IPS-18a (cell line): ENCODE data around the gene CHRD.

Source experiments
- H3K27ac ChIP-seq: one replicate; pipeline ENCODE4 v1.5.1; 2013; ENCODE audit warnings: low read length
- H3K27me3 ChIP-seq: one replicate; pipeline ENCODE4 v1.6.1; 2013; ENCODE audit warnings: mild to moderate bottlenecking, low read length; ENCODE audit not compliant: control insufficient read depth, insufficient read depth
- H3K36me3 ChIP-seq: one replicate; pipeline ENCODE4 v1.6.1; 2013; ENCODE audit warnings: low read depth, low read length; ENCODE audit not compliant: control insufficient read depth
- H3K4me1 ChIP-seq: one replicate; pipeline ENCODE4 v1.6.1; 2013; ENCODE audit warnings: low read depth, low read length; ENCODE audit not compliant: control insufficient read depth
- H3K4me3 ChIP-seq: one replicate; pipeline ENCODE4 v1.5.1; 2013; ENCODE audit warnings: low read length
- H3K9ac ChIP-seq: one replicate; pipeline ENCODE4 v1.6.1; 2013; ENCODE audit warnings: mild to moderate bottlenecking, low read length, moderate library complexity
- H3K9me3 ChIP-seq: one replicate; pipeline ENCODE4 v1.6.1; 2013; ENCODE audit warnings: low read depth, low read length; ENCODE audit not compliant: control insufficient read depth

The CHRD gene

DNA sequence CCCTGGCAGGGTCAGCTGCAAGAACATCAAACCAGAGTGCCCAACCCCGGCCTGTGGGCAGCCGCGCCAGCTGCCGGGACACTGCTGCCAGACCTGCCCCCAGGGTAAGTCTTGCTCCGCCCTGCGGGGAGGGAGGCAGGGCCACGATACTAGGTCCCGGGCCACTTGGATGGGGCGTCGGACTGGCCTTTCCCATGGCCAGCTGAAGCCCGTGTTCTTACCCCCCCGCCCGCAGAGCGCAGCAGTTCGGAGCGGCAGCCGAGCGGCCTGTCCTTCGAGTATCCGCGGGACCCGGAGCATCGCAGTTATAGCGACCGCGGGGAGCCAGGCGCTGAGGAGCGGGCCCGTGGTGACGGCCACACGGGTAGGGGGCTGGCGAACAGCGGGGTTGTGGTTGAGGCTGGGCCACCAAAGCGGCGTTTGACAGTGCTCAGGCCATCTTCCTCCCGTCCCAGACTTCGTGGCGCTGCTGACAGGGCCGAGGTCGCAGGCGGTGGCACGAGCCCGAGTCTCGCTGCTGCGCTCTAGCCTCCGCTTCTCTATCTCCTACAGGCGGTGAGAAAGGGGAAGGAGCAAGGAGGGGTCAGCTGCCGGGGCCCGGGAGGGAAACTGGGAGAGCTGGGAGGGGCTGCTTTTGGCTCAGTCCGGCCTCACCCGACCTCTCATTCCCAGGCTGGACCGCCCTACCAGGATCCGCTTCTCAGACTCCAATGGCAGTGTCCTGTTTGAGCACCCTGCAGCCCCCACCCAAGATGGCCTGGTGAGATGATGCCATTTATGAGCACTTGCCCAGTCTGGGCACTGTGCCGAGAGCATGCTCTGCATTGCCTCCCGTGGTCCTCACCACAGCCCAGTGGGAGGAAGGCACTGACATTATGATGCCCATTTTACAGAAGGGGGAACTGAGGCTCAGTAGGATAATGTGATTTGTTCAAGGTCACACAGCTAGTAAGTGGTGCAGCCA lies 1.7 kb downstream of the CHRD start:
- Histone ChIP-seq H3K4me1 (peaks cover 20% of the 10 kb centered on the region), H3K9ac (no peak overlapping the region), H3K4me3 (peak overlapping the region; percentile 49), H3K27ac (no peak overlapping the region), H3K36me3 (no peaks in the 10 kb centered on the region), H3K9me3 (no peaks in the 10 kb centered on the region), H3K27me3 (peaks cover 49% of the 10 kb centered on the region)

DNA sequence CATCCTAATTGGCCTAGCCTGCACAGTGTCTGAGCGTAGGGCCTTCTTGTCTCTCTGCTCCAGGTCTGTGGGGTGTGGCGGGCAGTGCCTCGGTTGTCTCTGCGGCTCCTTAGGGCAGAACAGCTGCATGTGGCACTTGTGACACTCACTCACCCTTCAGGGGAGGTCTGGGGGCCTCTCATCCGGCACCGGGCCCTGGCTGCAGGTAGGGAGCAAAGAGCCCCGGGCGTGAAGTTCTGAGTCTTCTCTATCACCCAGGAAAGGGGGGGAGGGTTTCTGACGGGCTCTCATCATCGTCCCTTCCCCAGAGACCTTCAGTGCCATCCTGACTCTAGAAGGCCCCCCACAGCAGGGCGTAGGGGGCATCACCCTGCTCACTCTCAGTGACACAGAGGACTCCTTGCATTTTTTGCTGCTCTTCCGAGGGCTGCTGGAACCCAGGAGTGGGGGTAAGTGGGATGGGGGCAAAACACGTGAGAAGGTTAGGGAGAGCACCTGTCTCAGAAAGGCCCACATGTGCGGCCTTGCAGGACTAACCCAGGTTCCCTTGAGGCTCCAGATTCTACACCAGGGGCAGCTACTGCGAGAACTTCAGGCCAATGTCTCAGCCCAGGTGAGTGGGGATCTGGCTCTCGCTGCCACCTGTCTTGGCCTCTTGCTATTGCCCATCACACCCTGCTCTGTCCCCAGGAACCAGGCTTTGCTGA lies 2.6 kb downstream of the CHRD start:
- no peak overlapping the region for H3K4me3 ChIP-seq
- no peaks in the 10 kb centered on the region for H3K9me3 ChIP-seq
- H3K27ac ChIP-seq: no peak overlapping the region
- no peak overlapping the region for H3K9ac ChIP-seq
- H3K4me1 ChIP-seq: peaks cover 17% of the 10 kb centered on the region
- peaks cover 49% of the 10 kb centered on the region for H3K27me3 ChIP-seq
- H3K36me3 ChIP-seq: no peaks in the 10 kb centered on the region

DNA sequence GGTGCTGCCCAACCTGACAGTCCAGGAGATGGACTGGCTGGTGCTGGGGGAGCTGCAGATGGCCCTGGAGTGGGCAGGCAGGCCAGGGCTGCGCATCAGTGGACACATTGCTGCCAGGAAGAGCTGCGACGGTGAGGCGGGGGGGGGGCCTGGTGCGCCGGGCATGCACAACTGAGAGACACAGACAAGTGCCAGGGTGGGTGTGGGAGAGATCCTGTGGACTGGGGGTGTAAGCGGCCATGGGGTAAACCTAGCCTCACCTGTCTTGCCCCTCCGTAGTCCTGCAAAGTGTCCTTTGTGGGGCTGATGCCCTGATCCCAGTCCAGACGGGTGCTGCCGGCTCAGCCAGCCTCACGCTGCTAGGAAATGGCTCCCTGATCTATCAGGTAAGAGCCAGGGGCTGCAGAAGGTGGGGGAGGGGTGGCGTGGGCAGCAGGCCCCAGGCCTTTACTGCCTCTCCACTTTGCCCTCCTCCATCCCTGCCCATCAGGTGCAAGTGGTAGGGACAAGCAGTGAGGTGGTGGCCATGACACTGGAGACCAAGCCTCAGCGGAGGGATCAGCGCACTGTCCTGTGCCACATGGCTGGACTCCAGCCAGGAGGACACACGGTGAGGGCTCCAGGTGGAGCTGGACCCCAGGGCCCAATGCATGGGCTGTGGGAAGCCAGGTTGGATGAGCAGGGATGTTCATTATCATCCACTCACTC lies 3.3 kb downstream of the CHRD start:
- Histone ChIP-seq H3K4me3 (no peak overlapping the region), H3K4me1 (peaks cover 10% of the 10 kb centered on the region), H3K9me3 (no peaks in the 10 kb centered on the region), H3K36me3 (no peaks in the 10 kb centered on the region), H3K9ac (no peak overlapping the region), H3K27ac (no peak overlapping the region), H3K27me3 (peaks cover 42% of the 10 kb centered on the region)

DNA sequence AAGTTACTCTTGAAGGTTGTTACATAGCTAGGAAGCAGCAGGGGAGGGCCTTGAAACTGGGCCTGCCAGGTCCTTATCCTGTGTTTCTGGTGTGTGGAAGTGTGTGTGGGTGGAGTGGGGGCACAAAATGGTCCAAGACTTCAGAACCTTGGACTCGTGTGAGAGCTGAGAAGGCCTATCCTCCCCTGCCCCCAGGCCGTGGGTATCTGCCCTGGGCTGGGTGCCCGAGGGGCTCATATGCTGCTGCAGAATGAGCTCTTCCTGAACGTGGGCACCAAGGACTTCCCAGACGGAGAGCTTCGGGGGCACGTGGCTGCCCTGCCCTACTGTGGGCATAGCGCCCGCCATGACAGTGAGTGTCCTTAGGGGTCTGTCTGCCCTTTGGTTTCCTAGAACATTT lies 4.5 kb downstream of the CHRD start:
- Histone ChIP-seq H3K36me3 (no peaks in the 10 kb centered on the region), H3K27ac (no peak overlapping the region), H3K9ac (no peak overlapping the region), H3K4me1 (no peaks in the 10 kb centered on the region), H3K27me3 (peaks cover 31% of the 10 kb centered on the region), H3K4me3 (no peak overlapping the region), H3K9me3 (no peaks in the 10 kb centered on the region)

DNA sequence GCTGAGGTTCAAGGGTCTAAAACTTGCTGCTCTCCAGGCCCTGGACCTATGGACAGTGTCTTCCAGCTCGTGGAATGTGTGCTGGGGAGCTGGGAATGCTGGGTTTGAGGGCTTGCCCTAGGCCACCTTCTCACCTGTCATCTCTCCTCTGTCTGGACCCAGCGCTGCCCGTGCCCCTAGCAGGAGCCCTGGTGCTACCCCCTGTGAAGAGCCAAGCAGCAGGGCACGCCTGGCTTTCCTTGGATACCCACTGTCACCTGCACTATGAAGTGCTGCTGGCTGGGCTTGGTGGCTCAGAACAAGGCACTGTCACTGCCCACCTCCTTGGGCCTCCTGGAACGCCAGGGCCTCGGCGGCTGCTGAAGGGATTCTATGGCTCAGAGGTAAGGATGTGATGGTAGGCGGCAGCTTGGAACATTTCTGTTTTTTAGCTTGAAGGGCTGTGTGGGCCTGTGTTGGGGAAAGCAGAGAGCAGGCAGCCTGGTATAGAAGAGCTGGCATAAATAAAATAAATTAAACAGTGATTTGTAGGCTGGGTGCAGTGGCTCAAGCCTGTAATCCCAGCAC lies 5.1 kb downstream of the CHRD start:
- peaks cover 29% of the 10 kb centered on the region for H3K27me3 ChIP-seq
- H3K9ac ChIP-seq: no peak overlapping the region
- no peaks in the 10 kb centered on the region for H3K4me1 ChIP-seq
- H3K9me3 ChIP-seq: no peaks in the 10 kb centered on the region
- H3K36me3 ChIP-seq: no peaks in the 10 kb centered on the region
- H3K4me3 ChIP-seq: no peak overlapping the region
- H3K27ac ChIP-seq: no peak overlapping the region

DNA sequence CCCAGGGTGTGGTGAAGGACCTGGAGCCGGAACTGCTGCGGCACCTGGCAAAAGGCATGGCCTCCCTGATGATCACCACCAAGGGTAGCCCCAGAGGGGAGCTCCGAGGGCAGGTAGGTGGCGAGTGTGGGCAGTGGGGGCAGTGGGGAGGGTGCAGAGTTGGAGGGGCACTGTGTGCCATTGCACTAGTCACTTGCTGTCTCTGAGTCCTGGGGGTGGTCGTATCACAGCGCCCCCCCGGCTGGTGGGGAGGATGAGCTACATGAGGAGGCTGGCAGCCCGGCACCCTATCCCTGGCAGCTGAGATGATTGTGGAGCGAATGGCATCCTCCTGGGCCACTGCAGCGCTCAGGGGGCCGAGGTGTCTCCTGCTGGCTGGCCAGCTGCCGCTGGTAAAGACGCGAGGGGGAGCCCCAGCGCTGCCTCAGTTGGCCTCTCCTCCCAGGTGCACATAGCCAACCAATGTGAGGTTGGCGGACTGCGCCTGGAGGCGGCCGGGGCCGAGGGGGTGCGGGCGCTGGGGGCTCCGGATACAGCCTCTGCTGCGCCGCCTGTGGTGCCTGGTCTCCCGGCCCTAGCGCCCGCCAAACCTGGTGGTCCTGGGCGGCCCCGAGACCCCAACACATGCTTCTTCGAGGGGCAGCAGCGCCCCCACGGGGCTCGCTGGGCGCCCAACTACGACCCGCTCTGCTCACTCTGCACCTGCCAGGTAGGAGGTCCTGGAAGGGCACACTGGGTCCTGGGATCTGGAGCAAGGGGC lies 6.4 kb downstream of the CHRD start:
- H3K4me3 ChIP-seq: no peak overlapping the region

DNA sequence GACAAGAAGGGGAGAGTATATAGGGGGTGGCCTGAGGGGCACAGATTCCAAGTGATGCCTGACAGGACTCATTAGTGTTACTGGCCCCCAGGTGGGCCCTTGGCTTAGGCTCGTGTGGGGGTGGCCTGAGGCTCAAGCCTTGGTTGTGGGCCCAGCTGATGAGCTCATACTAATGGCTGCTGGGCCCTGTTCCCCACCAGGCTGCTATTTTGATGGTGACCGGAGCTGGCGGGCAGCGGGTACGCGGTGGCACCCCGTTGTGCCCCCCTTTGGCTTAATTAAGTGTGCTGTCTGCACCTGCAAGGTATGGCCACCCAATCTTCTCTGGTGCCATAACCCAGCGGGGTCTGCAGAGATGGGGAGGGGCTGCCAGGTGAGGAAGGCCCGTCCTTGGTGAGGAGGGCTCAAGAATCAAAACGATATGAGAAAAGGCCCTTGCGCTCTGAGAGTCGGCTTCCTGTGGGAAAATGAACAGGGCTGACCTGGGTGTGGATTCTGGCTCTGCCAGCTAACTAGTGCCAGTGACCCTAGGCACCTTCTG lies 7.4 kb downstream of the CHRD start:
- Histone ChIP-seq H3K4me3 (no peak overlapping the region), H3K27ac (no peak overlapping the region), H3K4me1 (no peaks in the 10 kb centered on the region), H3K27me3 (peaks cover 10% of the 10 kb centered on the region), H3K9ac (no peak overlapping the region), H3K9me3 (no peaks in the 10 kb centered on the region), H3K36me3 (no peaks in the 10 kb centered on the region)

More for the DNA sequence above, 6.4 kb downstream of the CHRD start:
- peaks cover 20% of the 10 kb centered on the region for H3K27me3 ChIP-seq
- H3K9ac ChIP-seq: no peak overlapping the region
- no peaks in the 10 kb centered on the region for H3K9me3 ChIP-seq
- no peaks in the 10 kb centered on the region for H3K4me1 ChIP-seq
- H3K36me3 ChIP-seq: no peaks in the 10 kb centered on the region
- no peak overlapping the region for H3K27ac ChIP-seq

DNA sequence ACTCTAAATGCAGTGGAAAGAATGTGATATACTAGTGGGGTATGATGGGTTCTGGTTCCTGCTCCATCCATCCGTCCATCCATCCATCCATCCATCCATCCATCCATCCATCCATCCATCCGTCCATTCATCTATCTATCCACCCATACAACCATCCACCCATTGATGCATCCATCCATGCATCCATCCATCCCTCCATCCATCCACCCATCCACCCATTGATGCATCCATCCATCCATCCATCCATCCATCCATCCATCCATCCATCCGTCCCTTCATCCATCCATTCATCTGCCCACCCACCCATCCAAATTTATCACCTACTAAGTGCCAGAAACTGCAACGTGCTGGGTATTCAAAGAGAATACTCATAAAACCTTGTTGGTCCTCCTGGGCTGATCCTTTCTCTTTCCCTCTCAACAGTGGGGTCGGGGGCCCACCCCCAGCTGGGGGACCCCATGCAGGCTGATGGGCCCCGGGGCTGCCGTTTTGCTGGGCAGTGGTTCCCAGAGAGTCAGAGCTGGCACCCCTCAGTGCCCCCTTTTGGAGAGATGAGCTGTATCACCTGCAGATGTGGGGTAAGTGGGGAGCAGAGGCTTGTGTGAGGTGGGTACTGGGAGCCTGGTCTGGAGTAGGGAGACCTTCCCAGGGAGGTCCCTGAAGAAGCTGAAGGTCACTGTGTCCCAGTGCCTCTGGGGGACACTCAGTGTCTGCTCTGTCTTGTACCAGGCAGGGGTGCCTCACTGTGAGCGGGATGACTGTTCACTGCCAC lies 8.5 kb downstream of the CHRD start:
- Histone ChIP-seq H3K4me1 (no peaks in the 10 kb centered on the region), H3K9me3 (no peaks in the 10 kb centered on the region), H3K27ac (no peak overlapping the region), H3K9ac (no peak overlapping the region), H3K27me3 (no peaks in the 10 kb centered on the region), H3K36me3 (no peaks in the 10 kb centered on the region), H3K4me3 (no peak overlapping the region)

DNA sequence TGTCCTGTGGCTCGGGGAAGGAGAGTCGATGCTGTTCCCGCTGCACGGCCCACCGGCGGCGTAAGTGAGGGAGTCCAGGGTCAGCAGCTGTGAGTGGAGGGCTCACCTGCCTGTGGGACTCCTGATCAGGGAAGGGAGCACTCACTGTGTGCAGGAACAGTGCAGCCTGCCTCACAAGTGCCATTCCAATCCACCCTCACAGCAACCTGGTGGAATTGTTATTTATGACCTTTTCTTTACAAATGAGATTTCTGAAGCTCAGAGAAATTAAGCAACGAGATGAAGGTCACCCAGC lies 9.0 kb downstream of the CHRD start:
- Histone ChIP-seq H3K27ac (no peak overlapping the region), H3K9me3 (no peaks in the 10 kb centered on the region), H3K4me1 (no peaks in the 10 kb centered on the region), H3K9ac (no peak overlapping the region), H3K4me3 (no peak overlapping the region), H3K36me3 (no peaks in the 10 kb centered on the region), H3K27me3 (no peaks in the 10 kb centered on the region)

DNA sequence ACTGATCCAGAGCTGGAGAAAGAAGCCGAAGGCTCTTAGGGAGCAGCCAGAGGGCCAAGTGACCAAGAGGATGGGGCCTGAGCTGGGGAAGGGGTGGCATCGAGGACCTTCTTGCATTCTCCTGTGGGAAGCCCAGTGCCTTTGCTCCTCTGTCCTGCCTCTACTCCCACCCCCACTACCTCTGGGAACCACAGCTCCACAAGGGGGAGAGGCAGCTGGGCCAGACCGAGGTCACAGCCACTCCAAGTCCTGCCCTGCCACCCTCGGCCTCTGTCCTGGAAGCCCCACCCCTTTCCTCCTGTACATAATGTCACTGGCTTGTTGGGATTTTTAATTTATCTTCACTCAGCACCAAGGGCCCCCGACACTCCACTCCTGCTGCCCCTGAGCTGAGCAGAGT lies 9.5 kb downstream of the CHRD start:
- Histone ChIP-seq H3K27me3 (no peaks in the 10 kb centered on the region), H3K9ac (no peak overlapping the region)

More for the DNA sequence above, 9.5 kb downstream of the CHRD start:
- Histone ChIP-seq H3K4me1 (no peaks in the 10 kb centered on the region), H3K27ac (no peak overlapping the region), H3K4me3 (no peak overlapping the region), H3K9me3 (no peaks in the 10 kb centered on the region), H3K36me3 (no peaks in the 10 kb centered on the region)
